Upper lobe of right lung (tissue), 1 donor: ENCODE measurements around the gene INPP5F. TPM values are rescaled to one million over a fixed set of nuclear protein-coding genes. Genes with fewer than 3 reads are reported as not detected.
A peak's percentile ranks its signal among the peaks of the same experiment; 100 is the strongest.

ENCODE experiments used
- ATAC-seq: fragments of 200-7000 bp; cut with Tn5 transposase; one replicate; pipeline ENCODE4 v1.9.1; 2020; ENCODE audit warnings: mild to moderate bottlenecking, moderate library complexity
- DNase-seq: peaks from one replicate; pipeline ENCODE4 v3.0.0-alpha.2; 2020
- H3K27ac ChIP-seq: fragments of 200-600 bp; one replicate; pipeline ENCODE4 v1.8.0; 2022
- H3K27me3 ChIP-seq: fragments of 200-600 bp; one replicate; pipeline ENCODE4 v1.8.0; 2022; ENCODE audit warnings: mild to moderate bottlenecking
- H3K36me3 ChIP-seq: fragments of 200-600 bp; one replicate; pipeline ENCODE4 v1.8.0; 2022
- H3K4me1 ChIP-seq: fragments of 200-600 bp; one replicate; pipeline ENCODE4 v1.8.0; 2022
- H3K4me3 ChIP-seq: fragments of 200-600 bp; one replicate; pipeline ENCODE4 v1.8.0; 2022; ENCODE audit warnings: mild to moderate bottlenecking
- H3K9me3 ChIP-seq: fragments of 200-600 bp; one replicate; pipeline ENCODE4 v1.8.0; 2022
- CTCF ChIP-seq: fragments of 200-600 bp; IDR thresholded peaks from one replicate; pipeline ENCODE4 v1.8.0; 2022; ENCODE audit warnings: antibody characterized with exemption
- intact Hi-C: fragments of 100-400 bp; cut with DNase I; formaldehyde crosslinking; loops from one replicate; pipeline ENCODE4 v1.11.0; 2022
- total RNA-seq: library from RNA; stranded (reverse); fragmentation: NEBNext Ultra II Directional; extraction: Animal tissue kit (Norgen Biotek cat#: 25700); gene quantifications from one replicate; pipeline ENCODE4 v1.2.1, GENCODE V29; 2021
- donor health status: DM: no; HTN: yes; CAD: no; lungs with severe emphysema.

INPP5F gene
- total RNA-seq, 1 donor from 2014 or later: 13.9 TPM

- Histone ChIP-seq H3K27ac (no peak overlapping the region), H3K27me3 (no peaks in the 10 kb centered on the region), H3K9me3 (no peaks in the 10 kb centered on the region), H3K4me1 (no peaks in the 10 kb centered on the region), H3K36me3 (no peaks in the 10 kb centered on the region), H3K4me3 (no peak overlapping the region)
- intact Hi-C loops: no loop called here
- TF ChIP-seq CTCF: no peak
- DNase-seq (no peak), ATAC-seq (no peak)
Observed at GRCh38 chr10:119713744-119714483, 11.9 kb upstream of the INPP5F start.

GRCh38 chr10:119714484-119714816, 11.4 kb upstream of the INPP5F start:
- TF ChIP-seq CTCF: no peak
- H3K4me1 ChIP-seq: no peaks in the 10 kb centered on the region
- no peaks in the 10 kb centered on the region for H3K9me3 ChIP-seq
- DNase-seq: no peak
- intact Hi-C loops: no loop called here
- H3K36me3 ChIP-seq: no peaks in the 10 kb centered on the region
- no peak for ATAC-seq
- H3K27me3 ChIP-seq: no peaks in the 10 kb centered on the region
- no peak overlapping the region for H3K4me3 ChIP-seq
- no peak overlapping the region for H3K27ac ChIP-seq

GRCh38 chr10:119715628-119716505, 10.0 kb upstream of the INPP5F start:
- no peaks in the 10 kb centered on the region for H3K4me1 ChIP-seq
- H3K27ac ChIP-seq: no peak overlapping the region
- DNase-seq: no peak
- H3K27me3 ChIP-seq: no peaks in the 10 kb centered on the region
- intact Hi-C loops: no loop called here
- H3K36me3 ChIP-seq: no peaks in the 10 kb centered on the region
- peak; percentile 46 for ATAC-seq
- no peak for TF ChIP-seq CTCF
- H3K9me3 ChIP-seq: no peaks in the 10 kb centered on the region
- no peak overlapping the region for H3K4me3 ChIP-seq

- H3K4me1 ChIP-seq: peaks cover 11% of the 10 kb centered on the region
- TF ChIP-seq CTCF: no peak
- ATAC-seq (no peak), DNase-seq (no peak)
- no peaks in the 10 kb centered on the region for H3K27me3 ChIP-seq
- H3K36me3 ChIP-seq: no peaks in the 10 kb centered on the region
- intact Hi-C loops: no loop called here
- H3K4me3 ChIP-seq: no peak overlapping the region
- H3K27ac ChIP-seq: no peak overlapping the region
- H3K9me3 ChIP-seq: no peaks in the 10 kb centered on the region
Observed at GRCh38 chr10:119723161-119723560, 2.7 kb upstream of the INPP5F start.

GRCh38 chr10:119723624-119724023, 2.2 kb upstream of the INPP5F start:
- no peak for ATAC-seq
- H3K4me1 ChIP-seq: peaks cover 11% of the 10 kb centered on the region
- intact Hi-C loops: no loop called here

More at GRCh38 chr10:119723624-119724023, 2.2 kb upstream of the INPP5F start:
- Histone ChIP-seq H3K9me3 (no peaks in the 10 kb centered on the region), H3K27ac (no peak overlapping the region), H3K27me3 (no peaks in the 10 kb centered on the region), H3K36me3 (no peaks in the 10 kb centered on the region), H3K4me3 (no peak overlapping the region)
- TF ChIP-seq CTCF: no peak
- DNase-seq: no peak
